Measurements from ENCODE around the gene MYBBP1A. TPM values are rescaled to one million over a fixed set of nuclear protein-coding genes. Genes with fewer than 3 reads are reported as not detected.
A peak's percentile ranks its signal among the peaks of the same experiment; 100 is the strongest.

MYBBP1A gene
- total RNA-seq, 6 experiments from 2014 or later: 65.9 to 80.8 (median 71.8) TPM

DNA sequence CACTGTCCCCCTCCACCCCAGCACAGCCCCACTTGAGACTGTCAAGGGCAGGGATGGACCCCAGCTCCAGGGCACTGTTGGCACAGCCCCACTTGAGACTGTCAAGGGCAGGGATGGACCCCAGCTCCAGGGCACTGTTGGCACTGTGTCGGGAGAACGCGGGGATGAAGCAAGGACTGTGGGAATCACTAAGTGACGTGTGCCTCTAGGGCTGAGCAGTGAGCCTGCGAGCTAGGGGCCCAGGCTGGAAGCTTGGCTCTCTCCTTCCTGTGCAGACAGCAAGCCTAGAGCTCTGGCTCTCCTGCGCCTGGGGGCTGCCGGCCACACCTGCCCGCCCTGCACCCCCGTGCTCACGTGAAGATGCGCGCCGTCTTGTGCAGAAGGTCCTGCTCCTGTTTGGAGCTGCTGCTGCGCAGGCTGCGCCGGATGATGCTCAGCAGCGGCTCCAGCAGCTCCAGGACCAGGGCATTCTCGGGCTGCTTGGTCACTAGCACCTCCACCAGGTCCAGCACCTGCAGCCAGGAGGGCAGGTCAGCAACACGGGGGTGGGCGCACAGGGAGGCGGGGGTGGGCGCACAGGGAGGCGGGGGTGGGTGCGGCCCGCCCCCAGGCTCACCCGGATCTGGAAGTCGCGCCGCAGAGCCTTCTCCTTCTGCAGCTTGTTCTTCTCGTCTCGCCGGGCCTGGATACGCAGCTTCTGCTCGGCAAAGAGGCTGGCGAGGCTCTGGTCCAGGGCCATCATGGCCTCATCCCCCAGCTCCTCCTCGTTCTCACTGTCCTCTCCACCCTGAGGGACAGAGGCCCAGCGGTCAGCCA lies 10.8 kb downstream of the MYBBP1A start:
- no peak for DNase-seq
- Mint-ChIP-seq H3K4me3 (no peak overlapping the region), H3K36me3 (ENCODE audit: low read depth) (no peaks in the 10 kb centered on the region), H3K27ac (no peak overlapping the region), H3K9me3 (no peaks in the 10 kb centered on the region), H3K4me1 (ENCODE audit: low read depth) (peaks cover 3% of the 10 kb centered on the region; the same call in 1 of the 2 replicates), H3K27me3 (ENCODE audit: insufficient read depth) (peaks cover 6% of the 10 kb centered on the region)
- TF ChIP-seq, protein P1, sequence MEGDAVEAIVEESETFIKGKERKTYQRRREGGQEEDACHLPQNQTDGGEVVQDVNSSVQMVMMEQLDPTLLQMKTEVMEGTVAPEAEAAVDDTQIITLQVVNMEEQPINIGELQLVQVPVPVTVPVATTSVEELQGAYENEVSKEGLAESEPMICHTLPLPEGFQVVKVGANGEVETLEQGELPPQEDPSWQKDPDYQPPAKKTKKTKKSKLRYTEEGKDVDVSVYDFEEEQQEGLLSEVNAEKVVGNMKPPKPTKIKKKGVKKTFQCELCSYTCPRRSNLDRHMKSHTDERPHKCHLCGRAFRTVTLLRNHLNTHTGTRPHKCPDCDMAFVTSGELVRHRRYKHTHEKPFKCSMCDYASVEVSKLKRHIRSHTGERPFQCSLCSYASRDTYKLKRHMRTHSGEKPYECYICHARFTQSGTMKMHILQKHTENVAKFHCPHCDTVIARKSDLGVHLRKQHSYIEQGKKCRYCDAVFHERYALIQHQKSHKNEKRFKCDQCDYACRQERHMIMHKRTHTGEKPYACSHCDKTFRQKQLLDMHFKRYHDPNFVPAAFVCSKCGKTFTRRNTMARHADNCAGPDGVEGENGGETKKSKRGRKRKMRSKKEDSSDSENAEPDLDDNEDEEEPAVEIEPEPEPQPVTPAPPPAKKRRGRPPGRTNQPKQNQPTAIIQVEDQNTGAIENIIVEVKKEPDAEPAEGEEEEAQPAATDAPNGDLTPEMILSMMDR (IDR thresholded peaks at IDR 0.05): no peak

DNA sequence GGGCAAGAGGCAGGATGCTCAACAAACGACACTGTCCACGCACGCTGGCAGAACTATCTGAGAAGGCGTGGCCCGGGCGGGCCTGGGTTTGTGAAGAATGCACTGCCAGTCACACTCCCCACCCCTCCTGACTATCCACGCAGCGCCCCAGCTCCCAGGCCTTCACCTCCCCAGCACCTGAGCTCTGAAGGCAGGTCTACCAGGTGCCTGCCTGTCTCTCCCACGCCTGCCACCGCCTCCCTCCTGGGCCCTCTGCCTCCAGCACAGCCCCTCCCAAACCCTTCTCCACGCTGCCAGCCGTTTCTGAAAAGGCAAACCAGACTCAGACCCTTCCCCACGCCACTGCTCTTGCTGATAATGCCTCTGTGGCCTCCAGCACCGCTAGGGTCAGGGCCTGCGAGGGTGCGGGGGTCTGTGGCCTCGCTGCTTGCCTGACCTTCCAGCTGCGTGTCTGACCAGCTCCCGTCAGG lies 11.6 kb downstream of the MYBBP1A start:
- Mint-ChIP-seq H3K4me3 (no peak overlapping the region), H3K27me3 (ENCODE audit: insufficient read depth) (peaks cover 6% of the 10 kb centered on the region), H3K36me3 (ENCODE audit: low read depth) (no peaks in the 10 kb centered on the region), H3K4me1 (ENCODE audit: low read depth) (no peaks in the 10 kb centered on the region), H3K27ac (no peak overlapping the region), H3K9me3 (no peaks in the 10 kb centered on the region)
- no peak for DNase-seq
- TF ChIP-seq, protein P1 (IDR thresholded peaks at IDR 0.05): no peak

DNA sequence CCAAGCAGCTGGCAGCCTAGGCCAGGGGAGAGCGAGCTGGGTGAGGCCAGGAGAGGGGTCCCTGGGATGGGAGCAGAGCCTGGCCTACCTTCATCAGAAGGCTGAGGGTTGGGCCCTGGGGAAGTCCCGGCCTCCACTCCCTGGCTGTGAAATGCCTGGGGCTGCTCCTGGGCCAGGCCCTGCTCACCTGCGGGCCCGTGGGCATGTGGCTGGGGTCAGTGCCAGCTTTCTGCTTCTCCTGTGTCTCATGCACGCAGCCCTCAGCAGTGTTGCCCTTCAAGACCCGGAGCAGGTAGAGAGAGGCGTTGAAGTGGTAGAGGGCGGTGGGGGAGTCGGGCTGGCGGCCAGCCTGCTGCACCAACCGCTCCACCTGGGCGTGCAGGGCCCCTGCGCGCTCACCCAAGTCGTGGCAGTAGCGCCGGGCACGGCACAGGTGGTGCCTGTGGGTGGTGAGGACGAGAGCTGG lies 12.4 kb downstream of the MYBBP1A start:
- no peak for DNase-seq
- peaks cover 6% of the 10 kb centered on the region for H3K27me3 Mint-ChIP-seq (ENCODE audit: insufficient read depth)
- H3K4me3 Mint-ChIP-seq: no peak overlapping the region
- H3K27ac Mint-ChIP-seq: no peak overlapping the region
- no peaks in the 10 kb centered on the region for H3K36me3 Mint-ChIP-seq (ENCODE audit: low read depth)
- TF ChIP-seq, protein P1 (IDR thresholded peaks at IDR 0.05): no peak
- no peaks in the 10 kb centered on the region for H3K4me1 Mint-ChIP-seq (ENCODE audit: low read depth)
- H3K9me3 Mint-ChIP-seq: no peaks in the 10 kb centered on the region

DNA sequence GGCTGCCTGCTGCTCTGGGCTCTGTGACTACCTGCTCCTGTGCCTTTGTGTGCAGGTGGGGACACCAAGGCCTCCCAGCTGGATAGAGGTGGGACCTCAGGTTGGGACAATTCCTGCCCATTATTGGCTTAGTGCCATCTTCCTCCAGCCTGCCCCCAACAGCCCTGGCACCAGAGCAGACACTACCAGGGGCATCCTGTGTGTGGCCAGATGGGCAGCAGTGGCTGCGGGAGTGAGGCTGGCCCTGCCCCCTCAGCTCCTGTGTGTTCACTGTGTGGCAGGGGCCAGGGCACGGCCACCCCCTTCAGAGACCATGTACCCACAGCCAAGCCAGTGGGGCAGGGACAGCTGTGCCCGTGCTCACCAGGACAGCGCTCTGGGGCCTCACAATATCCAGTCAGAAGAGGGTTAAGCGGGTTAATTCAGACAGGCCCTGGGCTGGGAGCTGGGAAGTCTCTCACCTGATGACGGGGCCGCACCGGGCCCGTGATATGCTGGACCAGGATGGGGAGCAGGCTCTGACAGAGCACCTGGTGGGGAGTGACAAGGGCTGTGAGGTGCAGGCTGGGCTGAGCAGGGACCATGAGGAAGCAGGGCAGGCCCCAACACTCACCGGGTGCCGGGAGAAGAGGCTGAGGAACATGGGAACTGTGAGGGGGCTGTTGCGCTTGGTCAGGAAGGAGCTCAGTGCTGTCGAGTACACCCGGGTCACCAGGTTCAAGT lies 13.0 kb downstream of the MYBBP1A start:
- H3K27ac Mint-ChIP-seq: no peak overlapping the region
- H3K9me3 Mint-ChIP-seq: no peaks in the 10 kb centered on the region
- H3K4me1 Mint-ChIP-seq (ENCODE audit: low read depth): no peaks in the 10 kb centered on the region
- DNase-seq: no peak
- H3K36me3 Mint-ChIP-seq (ENCODE audit: low read depth): no peaks in the 10 kb centered on the region
- peaks cover 6% of the 10 kb centered on the region for H3K27me3 Mint-ChIP-seq (ENCODE audit: insufficient read depth)
- TF ChIP-seq, protein P1 (IDR thresholded peaks at IDR 0.05): no peak
- no peak overlapping the region for H3K4me3 Mint-ChIP-seq

DNA sequence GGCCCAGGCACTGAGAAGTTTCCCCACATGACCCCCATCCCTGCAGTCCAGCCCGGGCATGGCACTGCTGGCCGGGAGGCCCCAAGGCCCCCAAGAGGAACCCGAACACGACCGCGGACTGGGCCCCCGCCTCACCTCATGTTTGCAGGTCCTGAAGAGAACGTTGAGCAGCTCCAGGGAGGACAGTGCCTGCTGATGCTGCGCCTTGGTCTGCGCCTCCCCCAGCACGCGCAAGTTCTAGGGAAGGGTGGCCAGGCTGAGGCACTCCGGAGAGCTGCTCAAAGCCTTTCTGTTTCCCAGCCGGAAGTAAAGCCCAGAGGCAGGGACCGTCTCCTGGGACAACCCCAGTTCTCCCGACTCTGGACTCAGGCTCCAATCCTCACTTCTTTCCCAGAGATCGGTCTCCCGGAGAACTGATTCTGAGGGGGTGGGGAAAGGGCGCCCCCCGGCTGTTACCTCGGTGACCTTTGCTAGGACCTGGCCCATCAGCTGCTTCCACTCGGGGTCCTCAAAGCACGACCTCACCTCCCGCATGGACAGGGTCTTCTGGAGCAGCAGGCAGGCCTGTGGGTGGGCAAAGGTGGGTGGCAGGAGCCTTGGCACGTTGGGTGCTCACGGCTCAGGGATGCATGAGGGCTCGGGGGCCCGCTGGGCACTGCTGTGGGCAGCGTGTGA lies 13.7 kb downstream of the MYBBP1A start:
- TF ChIP-seq, protein P1 (IDR thresholded peaks at IDR 0.05): 0 out of 2 replicates have a peak, but pooled peaks have one; percentile 14
- no peak overlapping the region for H3K27ac Mint-ChIP-seq
- H3K4me3 Mint-ChIP-seq: no peak overlapping the region
- peaks cover 5% of the 10 kb centered on the region; the same call in 1 of the 2 replicates for H3K27me3 Mint-ChIP-seq (ENCODE audit: insufficient read depth)
- no peaks in the 10 kb centered on the region for H3K36me3 Mint-ChIP-seq (ENCODE audit: low read depth)
- H3K9me3 Mint-ChIP-seq: no peaks in the 10 kb centered on the region
- no peak for DNase-seq
- no peaks in the 10 kb centered on the region for H3K4me1 Mint-ChIP-seq (ENCODE audit: low read depth)

Measured in HFFc6 (cell line).